Spleen (tissue), 11 donors: Measurements from ENCODE around the gene WDR64. TPM values are rescaled to one million over a fixed set of nuclear protein-coding genes. Genes with fewer than 3 reads are reported as not detected.

Source experiments
- DNase-seq: peaks from one replicate; pipeline ENCODE4 v3.0.0-alpha.2; 2020
- H3K27ac ChIP-seq, 8 donors: fragments of 200-600 bp; sonication (generic) in 7 of 8; 1 replicate in 4 of 8; 2 replicates in 4 of 8; pipeline versions ENCODE4 v1.5.0 to v1.8.0; 2016 to 2021; ENCODE audit warnings: inconsistent platforms in 4 of 8, mild to moderate bottlenecking in 4 of 8, moderate library complexity in 1 of 8
- H3K27me3 ChIP-seq, 7 donors: fragments of 200-600 bp; sonication (generic) in 6 of 7; replicated peaks in 1 of 7; 1 replicate in 4 of 7; 2 replicates in 3 of 7; pipeline versions ENCODE4 v1.5.0 to v1.8.0; 2016 to 2021; ENCODE audit warnings: inconsistent platforms in 3 of 7, mild to moderate bottlenecking in 1 of 7
- H3K36me3 ChIP-seq, 6 donors: fragments of 200-600 bp; sonication (generic) in 5 of 6; 1 replicate in 4 of 6; 2 replicates in 2 of 6; pipeline versions ENCODE4 v1.5.0 to v1.8.0; 2016 to 2021; ENCODE audit warnings: inconsistent platforms in 2 of 6
- H3K4me1 ChIP-seq, 6 donors: fragments of 200-600 bp; sonication (generic) in 5 of 6; 1 replicate in 3 of 6; 2 replicates in 3 of 6; pipeline versions ENCODE4 v1.5.0 to v1.8.0; 2016 to 2021; ENCODE audit warnings: inconsistent platforms in 3 of 6
- H3K4me3 ChIP-seq, 8 donors: fragments of 200-600 bp; sonication (generic) in 7 of 8; 1 replicate in 4 of 8; 2 replicates in 4 of 8; pipeline versions ENCODE4 v1.5.0 to v1.8.0; 2016 to 2021; ENCODE audit warnings: inconsistent platforms in 4 of 8, mild to moderate bottlenecking in 4 of 8, moderate library complexity in 2 of 8
- H3K9me3 ChIP-seq, 8 donors: fragments of 200-600 bp; sonication (generic) in 7 of 8; 1 replicate in 4 of 8; 2 replicates in 4 of 8; pipeline versions ENCODE4 v1.5.0 to v1.8.0; 2016 to 2021; ENCODE audit warnings: inconsistent platforms in 4 of 8
- POLR2A ChIP-seq, 3 donors: fragments of 450-650 bp; IDR thresholded peaks; one replicate each; pipeline ENCODE4 v1.5.1; 2017; ENCODE audit warnings: antibody characterized with exemption in 3 of 3, mild to moderate bottlenecking in 1 of 3
- POLR2AphosphoS5 ChIP-seq, 3 donors: sonication (generic); formaldehyde crosslinking; IDR thresholded peaks; one replicate each; pipeline ENCODE4 v1.5.1; 2017; ENCODE audit warnings: antibody characterized with exemption in 3 of 3
- WGBS, 5 donors: extraction: QIAGEN DNeasy Blood & Tissue Kit in 3 of 5; methylation state at CpG; one replicate each; pipeline versions ENCODE4 v1.1.5 to v1.1.7; 2013 to 2018; 5-methylcytosine and 5-hydroxymethylcytosine counted together
- intact Hi-C: fragments of 100-400 bp; cut with DNase I; formaldehyde crosslinking; loops from one replicate; pipeline ENCODE4 v1.15.0; 2023; ENCODE audit warnings: low total_unique reads
- polyA plus RNA-seq, 3 donors: library from polyadenylated mRNA; stranded (reverse); fragments of 200-250 nt; gene quantifications; one replicate each; pipeline ENCODE4 v1.2.1, GENCODE V29; 2013
- total RNA-seq, 7 donors: library from RNA; depleted of rRNA in 3 of 7; stranded (reverse); fragments of >200 nt in 3 of 7; fragmentation: NEBNext Ultra II Directional in 4 of 7; extraction: Animal tissue kit (Norgen Biotek cat#: 25700) in 4 of 7; gene quantifications; one replicate each; pipeline versions ENCODE4 v1.1.0 to v1.2.1, GENCODE V29; 2016 to 2021
- TF ChIP-seq, protein P1 (sequence below), 11 experiments: fragments of 200-600 bp in 7 of 11; fragments of 450-650 bp in 4 of 11; sonication (generic) in 4 of 11; IDR thresholded peaks in 8 of 11; conservative IDR thresholded peaks in 3 of 11; 1 replicate in 7 of 11; 2 replicates in 4 of 11; pipeline versions ENCODE4 v1.4.0 to v1.8.0; 2016 to 2021; ENCODE audit warnings: antibody characterized with exemption in 11 of 11, inconsistent platforms in 4 of 11, mild to moderate bottlenecking in 1 of 11
- donor health status: healthy with polysubstance abuse.
- donor health status: DM: no; HTN: no; CAD: no; lungs with moderate emphysema.
- donor health status: DM: no; HTN: no; CAD: no.
- donor health status: Bipolar disorder and iron deficiency.
- donor health status: healthy.
- donor health status: DM: no; HTN: no; CAD: no.
- donor health status: DM: yes; HTN: yes; CAD: no.

WDR64 gene
- total and polyA plus RNA-seq, 10 donors: 0.03 to 0.55 (median 0.26) TPM; not detected in 3

DNA sequence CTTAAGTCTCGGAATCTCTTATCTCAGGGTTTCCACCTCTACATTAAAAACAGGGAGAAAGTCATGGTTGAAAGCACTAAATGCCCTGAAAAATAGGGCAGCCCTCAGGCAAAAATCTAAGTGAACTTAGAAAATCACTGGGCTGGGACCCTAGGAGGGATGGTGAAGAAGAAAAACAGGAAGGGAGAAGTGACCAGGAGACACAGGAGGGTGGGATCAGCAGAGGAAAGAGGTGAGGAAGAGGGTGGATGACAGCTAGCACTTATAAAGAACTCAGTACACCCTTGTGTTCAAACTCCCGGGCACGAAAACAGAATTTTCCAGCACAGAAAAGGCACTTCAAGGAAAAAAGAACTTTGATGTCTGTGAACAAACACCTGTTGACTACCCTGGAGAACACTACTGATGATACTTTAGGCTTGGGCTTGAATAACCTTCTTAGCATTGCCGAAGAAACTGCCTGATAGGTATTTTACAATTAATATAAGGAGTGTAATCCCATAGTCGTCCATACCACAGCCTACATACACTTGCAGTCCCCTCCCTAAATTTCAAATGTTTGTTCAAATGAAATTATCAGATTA, 13.9 kb upstream of the WDR64 start:
- peaks cover 0 to 9% (median 2%) of the 10 kb centered on the region in 8 donors for H3K9me3 ChIP-seq
- WGBS, 5 donors: 79 to 88% (median 83%) methylated on average over 5 of the region's 5 CpGs
- no peaks in the 10 kb centered on the region for H3K27me3 ChIP-seq
- intact Hi-C loops: loop anchor here (10.0 kb wide), 1 partner anchor 207 kb away; the partner anchor contains the start of gene EXO1
- no peak for DNase-seq
- H3K36me3 ChIP-seq: peaks cover 0 to 20% (median 8%) of the 10 kb centered on the region in 6 donors
- TF ChIP-seq, protein P1, sequence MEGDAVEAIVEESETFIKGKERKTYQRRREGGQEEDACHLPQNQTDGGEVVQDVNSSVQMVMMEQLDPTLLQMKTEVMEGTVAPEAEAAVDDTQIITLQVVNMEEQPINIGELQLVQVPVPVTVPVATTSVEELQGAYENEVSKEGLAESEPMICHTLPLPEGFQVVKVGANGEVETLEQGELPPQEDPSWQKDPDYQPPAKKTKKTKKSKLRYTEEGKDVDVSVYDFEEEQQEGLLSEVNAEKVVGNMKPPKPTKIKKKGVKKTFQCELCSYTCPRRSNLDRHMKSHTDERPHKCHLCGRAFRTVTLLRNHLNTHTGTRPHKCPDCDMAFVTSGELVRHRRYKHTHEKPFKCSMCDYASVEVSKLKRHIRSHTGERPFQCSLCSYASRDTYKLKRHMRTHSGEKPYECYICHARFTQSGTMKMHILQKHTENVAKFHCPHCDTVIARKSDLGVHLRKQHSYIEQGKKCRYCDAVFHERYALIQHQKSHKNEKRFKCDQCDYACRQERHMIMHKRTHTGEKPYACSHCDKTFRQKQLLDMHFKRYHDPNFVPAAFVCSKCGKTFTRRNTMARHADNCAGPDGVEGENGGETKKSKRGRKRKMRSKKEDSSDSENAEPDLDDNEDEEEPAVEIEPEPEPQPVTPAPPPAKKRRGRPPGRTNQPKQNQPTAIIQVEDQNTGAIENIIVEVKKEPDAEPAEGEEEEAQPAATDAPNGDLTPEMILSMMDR (IDR thresholded peaks at IDR 0.05 in 8 of 11, conservative IDR thresholded peaks at IDR 0.05 in 3 of 11): no peak
- TF ChIP-seq POLR2AphosphoS5 (IDR thresholded peaks at IDR 0.05): no peak
- TF ChIP-seq POLR2A (IDR thresholded peaks at IDR 0.05): no peak
- peaks cover 18 to 59% (median 41%) of the 10 kb centered on the region in 6 donors for H3K4me1 ChIP-seq
- H3K4me3 ChIP-seq: peak overlapping the region in 4 of 8 donors; percentile 7 to 87 (median 78)
- peak overlapping the region in 2 of 8 donors; percentile 12 to 30 for H3K27ac ChIP-seq

GRCh38 chr1:241638909-241639622, 13.0 kb upstream of the WDR64 start:
- Histone ChIP-seq H3K4me3 (peak overlapping the region; percentile 67 to 87 (median 76)), H3K27ac (peak overlapping the region in 7 of 8 donors; percentile 73 to 93 (median 90)), H3K4me1 (peaks cover 18 to 59% (median 41%) of the 10 kb centered on the region in 6 donors), H3K9me3 (peaks cover 0 to 13% (median 4%) of the 10 kb centered on the region in 8 donors), H3K27me3 (no peaks in the 10 kb centered on the region), H3K36me3 (peaks cover 0 to 16% (median 7%) of the 10 kb centered on the region in 6 donors)
- no peak for DNase-seq
- 7 to 10% (median 8%) methylated on average over 11 of the region's 11 CpGs for WGBS, 5 donors
- TF ChIP-seq POLR2AphosphoS5 (IDR thresholded peaks at IDR 0.05) (no peak), POLR2A (IDR thresholded peaks at IDR 0.05) (no peak)
- TF ChIP-seq, protein P1 (IDR thresholded peaks at IDR 0.05 in 8 of 11, conservative IDR thresholded peaks at IDR 0.05 in 3 of 11): no peak
- intact Hi-C loops: loop anchor here (10.0 kb wide), 1 partner anchor 206 kb away; the partner anchor contains the start of gene EXO1

DNA sequence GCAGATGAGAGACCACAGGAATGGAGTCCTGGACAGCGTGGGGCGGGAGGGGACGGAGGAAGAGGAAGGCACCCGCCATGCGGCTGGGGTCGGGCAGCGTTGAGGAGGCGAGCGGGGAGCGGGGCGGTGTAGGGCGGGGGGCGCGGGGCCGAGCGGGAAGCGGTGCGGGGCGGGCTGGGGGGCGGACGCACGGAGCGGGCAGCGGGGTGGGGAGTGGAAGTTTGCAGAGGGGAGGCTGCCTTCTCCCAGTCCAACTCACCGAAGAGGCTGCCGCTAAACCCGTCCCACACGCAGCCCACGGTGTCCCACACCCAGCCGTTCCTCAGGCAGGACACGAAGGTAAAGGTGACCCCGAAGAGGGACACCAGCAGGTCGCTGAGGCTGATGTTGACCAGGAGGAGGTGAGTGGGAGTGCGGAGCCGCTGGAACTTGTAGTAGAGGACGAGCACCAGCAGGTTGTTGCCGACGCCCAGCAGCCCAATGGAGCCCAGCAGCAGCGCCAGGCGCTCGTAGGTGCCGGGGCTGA, 12.4 kb upstream of the WDR64 start:
- H3K27me3 ChIP-seq: no peaks in the 10 kb centered on the region
- peaks cover 0 to 10% (median 3%) of the 10 kb centered on the region in 6 donors for H3K36me3 ChIP-seq
- intact Hi-C loops: loop anchor here (10.0 kb wide), 1 partner anchor 205 kb away; the partner anchor contains the start of gene EXO1
- DNase-seq: peak; percentile 91
- peak overlapping the region; percentile 73 to 93 (median 90) for H3K27ac ChIP-seq
- H3K4me1 ChIP-seq: peaks cover 18 to 56% (median 41%) of the 10 kb centered on the region in 6 donors
- H3K9me3 ChIP-seq: peaks cover 0 to 13% (median 4%) of the 10 kb centered on the region in 8 donors
- 0 to 2% (median 0%) methylated on average over 33 to 42 of the region's 42 CpGs for WGBS, 5 donors
- no peak for TF ChIP-seq POLR2A (IDR thresholded peaks at IDR 0.05)
- no peak for TF ChIP-seq POLR2AphosphoS5 (IDR thresholded peaks at IDR 0.05)
- TF ChIP-seq, protein P1 (IDR thresholded peaks at IDR 0.05 in 8 of 11, conservative IDR thresholded peaks at IDR 0.05 in 3 of 11): no peak
- peak overlapping the region; percentile 67 to 87 (median 76) for H3K4me3 ChIP-seq
